Left renal cortex interstitium (tissue), 4 donors: Measurements from ENCODE around the gene KLRC1. TPM values are rescaled to one million over a fixed set of nuclear protein-coding genes. Genes with fewer than 3 reads are reported as not detected.
"Not testable (repeated sequence)": the region's sequence is repeated elsewhere in the genome, so short reads cannot be mapped to it uniquely, and the experiment has no call there.

Source experiments
- DNase-seq, 4 donors: peaks; one replicate each; pipeline ENCODE4 v3.0.0-alpha.2; 2013; ENCODE audit warnings: low read depth in 4 of 4, low spot score in 2 of 4, missing footprints in 1 of 4
- polyA plus RNA-seq, 4 donors: library from polyadenylated mRNA; unstranded; fragments of 120-200 nt; gene quantifications; one replicate each; pipeline ENCODE4 v1.2.1, GENCODE V29; 2013; ENCODE audit not compliant: insufficient read length in 4 of 4

Gene KLRC1
- polyA plus RNA-seq, 4 donors, result 0.35 to 0.67 (median 0.59) TPM

- not testable (repeated sequence) for DNase-seq
Measured at GRCh38 chr12:10424260-10424899, 28.8 kb downstream of the KLRC1 start.

- DNase-seq, result not testable (repeated sequence)
Measured at GRCh38 chr12:10422159-10422558, 31.0 kb downstream of the KLRC1 start.

DNA sequence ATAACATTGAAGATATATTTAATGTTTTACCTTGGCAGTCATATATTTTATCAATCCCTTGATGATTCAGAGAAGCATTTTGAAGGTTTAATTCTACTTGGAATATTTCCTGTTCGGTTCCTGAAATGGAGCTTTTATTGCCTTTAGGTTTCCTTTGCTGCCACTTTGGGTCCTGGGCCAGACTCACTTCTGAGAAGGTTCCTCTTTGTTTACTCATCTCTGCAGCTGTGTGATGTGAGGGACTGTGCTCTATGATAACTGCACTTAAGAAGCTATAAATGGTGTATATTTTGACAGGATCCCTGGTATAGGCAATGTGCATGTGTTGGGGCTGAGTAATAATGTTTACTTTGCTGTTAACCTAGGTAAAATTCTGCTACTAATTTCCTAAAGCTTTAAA, 32.8 kb downstream of the KLRC1 start, which contains the start of gene KLRC3:
KLRC3 (minus strand) TSS at position 262 of the 400 bp plus-strand sequence; CDS start at position 217, 45 bp downstream.
- not testable (repeated sequence) for DNase-seq

DNA sequence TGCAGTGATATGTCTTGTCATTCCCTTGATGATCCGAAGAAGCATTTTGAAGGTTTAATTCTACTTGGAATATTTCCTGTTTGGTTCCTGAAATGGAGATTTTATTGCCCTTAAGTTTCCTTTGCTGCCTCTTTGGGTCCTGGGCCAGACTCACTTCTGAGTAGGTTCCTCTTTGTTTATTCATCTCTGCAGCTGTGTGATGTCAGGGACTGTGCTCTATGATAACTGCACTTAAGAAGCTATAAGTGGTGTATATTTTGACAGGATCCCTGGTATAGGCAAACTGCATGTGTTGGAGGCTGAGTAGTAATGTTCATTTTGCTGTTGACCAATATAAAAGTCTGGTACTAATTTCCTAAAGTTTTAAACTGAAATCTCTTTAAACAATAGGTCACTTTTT, 43.8 kb downstream of the KLRC1 start, which contains the start of gene KLRC4:
KLRC4 (minus strand) TSS at position 366 of the 400 bp plus-strand sequence; CDS start at position 184, 182 bp downstream.
- DNase-seq, result no peak

DNA sequence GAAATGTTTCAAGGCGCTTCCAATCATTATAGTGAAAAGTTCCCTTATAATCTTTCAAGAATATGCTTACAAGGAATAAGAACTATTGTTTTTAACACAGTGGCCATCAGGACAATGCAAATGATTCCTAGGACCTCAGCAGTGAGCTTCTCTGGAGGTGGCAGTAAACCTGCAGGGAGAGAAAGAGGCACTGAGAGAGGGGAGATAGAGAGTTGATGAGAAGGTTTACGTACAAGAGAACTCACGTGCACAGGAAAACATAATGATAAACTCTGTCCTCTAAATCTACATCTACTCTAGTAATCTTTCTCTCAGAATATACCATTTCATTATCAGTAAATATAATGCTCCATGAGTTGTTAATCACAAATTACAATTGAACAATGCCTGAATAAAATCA, 44.3 kb downstream of the KLRC1 start:
- DNase-seq, result no peak

- DNase-seq, result no peak
Measured at GRCh38 chr12:10406725-10407124, 46.5 kb downstream of the KLRC1 start.

DNA sequence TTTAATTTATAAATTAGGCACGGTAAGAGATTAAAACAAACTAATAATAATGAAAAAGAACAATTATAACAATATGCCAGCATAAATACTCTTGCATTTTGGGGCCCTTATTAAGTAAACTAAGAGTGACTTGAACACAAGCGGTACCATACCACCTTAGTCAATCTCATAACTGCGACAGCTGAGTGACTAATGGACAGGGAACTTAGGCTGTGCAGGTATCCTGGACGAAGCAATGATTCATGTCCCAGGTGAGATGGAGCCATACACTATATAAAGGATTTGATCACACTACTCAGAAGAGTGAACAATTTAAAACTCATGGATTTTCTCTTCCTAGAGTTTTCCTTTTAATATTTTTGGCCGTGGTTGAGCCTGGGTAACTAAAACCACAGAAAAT, 47.9 kb downstream of the KLRC1 start:
- no peak for DNase-seq

DNA sequence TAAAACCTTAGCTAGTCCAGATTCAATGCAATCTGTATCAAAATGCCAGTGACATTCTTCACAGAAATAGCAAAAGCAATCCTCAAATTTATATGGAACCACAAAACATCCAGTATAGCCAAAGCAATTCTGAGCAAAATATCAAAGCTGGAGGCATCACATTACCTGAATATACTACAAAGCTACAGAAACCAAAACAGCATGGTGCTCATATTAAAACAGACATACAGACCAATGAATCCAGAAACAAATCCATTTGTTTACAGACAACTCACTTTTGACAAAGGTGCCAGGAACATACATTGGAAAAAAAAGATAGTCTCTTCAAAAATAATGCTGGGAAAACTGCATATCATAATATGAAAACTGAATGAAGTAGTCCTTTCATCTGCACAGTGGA, 48.4 kb downstream of the KLRC1 start:
- DNase-seq, result no peak

DNA sequence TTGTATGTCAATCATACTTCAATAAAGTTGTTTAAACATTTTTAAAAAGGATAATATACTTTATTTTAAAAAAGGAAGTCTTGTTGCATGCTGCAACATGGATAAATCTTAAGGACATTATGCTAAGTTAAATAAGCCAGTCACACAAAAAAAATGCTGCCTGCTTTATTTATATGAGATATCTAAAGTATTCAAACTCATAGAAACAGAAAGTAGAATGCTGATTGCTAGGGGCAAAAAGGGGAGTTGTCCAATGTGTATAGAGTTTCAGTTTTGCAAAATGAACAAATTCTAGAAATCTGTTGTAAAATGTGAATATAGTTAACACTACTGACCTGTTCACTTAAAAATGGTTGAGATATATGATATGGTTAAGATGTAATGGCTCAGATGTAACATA, 52.3 kb downstream of the KLRC1 start:
- no peak for DNase-seq

DNA sequence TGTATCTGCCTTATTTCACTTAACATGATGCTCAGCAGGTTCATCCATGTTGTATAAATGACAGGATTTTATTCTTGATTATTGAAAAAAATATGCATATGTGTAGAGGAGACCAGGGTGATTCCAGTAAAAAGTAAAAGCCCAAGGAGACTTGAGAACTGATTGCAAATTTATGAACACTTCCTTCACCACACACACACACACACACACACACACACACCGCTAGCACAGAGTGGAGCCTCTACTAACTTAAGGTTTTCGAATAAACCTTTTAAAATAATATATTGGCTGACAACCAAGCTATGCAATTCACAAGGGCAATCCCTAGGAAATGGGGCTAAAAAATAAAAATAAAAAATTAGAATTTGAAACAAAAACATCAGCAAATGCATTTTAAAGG, 55.0 kb downstream of the KLRC1 start:
- DNase-seq, result no peak

DNA sequence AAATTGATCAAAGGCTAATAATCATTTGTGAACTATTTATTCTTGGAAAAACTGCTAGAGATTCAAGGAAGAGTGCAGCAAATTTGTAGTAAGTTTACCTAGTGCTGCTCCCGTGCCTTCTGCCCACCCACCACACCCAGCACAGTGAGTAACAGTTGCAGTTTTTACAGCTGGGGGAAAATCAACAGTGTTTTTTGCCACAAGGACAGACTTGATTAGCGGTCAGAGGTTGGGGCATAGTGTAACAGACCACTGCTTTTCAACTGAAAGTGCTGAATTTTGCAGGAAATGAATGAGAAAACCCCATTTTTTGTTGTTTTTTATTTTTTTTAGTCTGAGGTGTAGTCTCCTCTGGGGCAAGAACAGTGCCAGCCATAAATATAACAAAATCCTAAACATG, 55.9 kb downstream of the KLRC1 start:
- DNase-seq, result no peak

DNA sequence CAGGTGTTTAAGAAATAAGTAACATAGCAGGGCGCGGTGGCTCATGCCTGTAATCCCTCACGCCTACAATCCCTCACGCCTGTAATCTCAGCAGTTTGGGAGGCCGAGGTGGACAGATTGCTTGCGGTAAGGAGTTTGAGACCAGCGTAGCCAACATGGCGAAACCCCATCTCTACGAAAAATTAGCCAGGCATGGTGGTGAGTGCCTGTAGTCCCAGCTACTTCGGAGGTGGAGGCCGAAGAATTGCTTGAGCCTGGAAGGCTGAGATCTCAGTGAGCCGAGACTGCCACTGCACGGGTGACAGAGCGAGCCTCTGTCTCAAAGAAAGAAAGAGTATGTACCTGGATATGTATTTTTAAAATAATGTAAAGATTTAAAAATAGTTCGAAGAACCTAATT, 57.0 kb downstream of the KLRC1 start:
- not testable (repeated sequence) for DNase-seq

Other genes starting within 250 kb of the KLRC1 start
- 10 to 100 TPM; 54.4 to 88.9 (median 75.0) TPM for gene GABARAPL1, start 240.5 kb downstream of the KLRC1 start, polyA plus RNA-seq
- gene KLRD1, start 145.5 kb downstream of the KLRC1 start, polyA plus RNA-seq, result under 1 TPM; 0.21 to 0.55 (median 0.50) TPM
- 1 to 10 TPM in 2 of 4 donors, under 1 TPM in 2; 0.24 to 1.1 (median 0.69) TPM for gene KLRK1, start 63.3 kb downstream of the KLRC1 start, polyA plus RNA-seq
- gene KLRC4, start 43.6 kb downstream of the KLRC1 start, polyA plus RNA-seq, result under 1 TPM in 2 of 4 donors, not detected in 2; 0.16 to 0.30 TPM
- not detected for gene KLRC3, start 32.8 kb downstream of the KLRC1 start, polyA plus RNA-seq
- under 1 TPM in 3 of 4 donors, not detected in 1; 0.17 to 0.35 (median 0.22) TPM for gene KLRC2, start 17.4 kb downstream of the KLRC1 start, polyA plus RNA-seq
- 10 to 100 TPM in 2 of 4 donors, 1 to 10 TPM in 1, under 1 TPM in 1; 0.73 to 11.1 (median 6.2) TPM for gene EIF2S3B, start 52.5 kb upstream of the KLRC1 start, polyA plus RNA-seq
- gene MAGOHB, start 160.2 kb upstream of the KLRC1 start, polyA plus RNA-seq, result 10 to 100 TPM; 36.2 to 49.5 (median 40.2) TPM
- gene STYK1, start 220.7 kb upstream of the KLRC1 start, polyA plus RNA-seq, result 1 to 10 TPM in 2 of 4 donors, under 1 TPM in 2; 0.67 to 1.2 (median 0.86) TPM